ENCODE measurements around the gene ALAD.
"Not testable (repeated sequence)": the region's sequence is repeated elsewhere in the genome, so short reads cannot be mapped to it uniquely, and the experiment has no call there.

The ALAD gene

GRCh38 chr9:113401027-113401792 lies at the start of gene ALAD:
ALAD (minus strand) TSS chr9:113401284; CDS start chr9:113393559, 7,725 bp downstream.
- DNase-seq, result peak; percentile 96

GRCh38 chr9:113449376-113449775 lies 48.3 kb upstream of the ALAD start:
- no peak for DNase-seq

- DNase-seq, result peak; percentile 38
These were observed 45.2 kb upstream of the ALAD start for GRCh38 chr9:113446323-113446740.

- DNase-seq, result no peak
These were observed 43.7 kb upstream of the ALAD start for GRCh38 chr9:113444736-113445135.

GRCh38 chr9:113437716-113438115 lies 36.6 kb upstream of the ALAD start:
- DNase-seq, result not testable (repeated sequence)

- no peak for DNase-seq
These were observed 35.8 kb upstream of the ALAD start for GRCh38 chr9:113436728-113437515.

- DNase-seq, result no peak
These were observed 30.1 kb upstream of the ALAD start for GRCh38 chr9:113431191-113431590.

GRCh38 chr9:113428062-113428615 lies 27.1 kb upstream of the ALAD start:
- DNase-seq, result no peak

DNA sequence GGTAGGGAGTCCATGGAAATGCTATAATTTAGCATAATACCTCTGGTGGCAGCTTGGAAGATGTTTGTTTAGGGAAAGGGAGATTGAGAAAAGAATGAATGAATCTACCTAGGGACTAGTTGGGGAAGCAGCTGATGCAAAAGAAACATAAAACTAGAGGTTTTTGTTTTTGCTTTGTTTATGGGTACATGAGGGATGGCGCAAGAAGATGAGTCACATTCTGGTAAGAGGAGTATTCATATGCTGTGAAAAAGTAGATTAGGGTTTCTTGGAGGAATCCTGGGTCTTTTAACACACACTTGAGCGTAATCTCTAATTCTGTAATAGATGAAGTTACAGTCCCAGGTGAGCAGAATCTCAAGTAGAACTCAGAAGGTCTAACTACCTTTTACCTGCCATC lies 26.5 kb upstream of the ALAD start:
- DNase-seq, result no peak

GRCh38 chr9:113426701-113427100 lies 25.6 kb upstream of the ALAD start:
- DNase-seq, result no peak

DNA sequence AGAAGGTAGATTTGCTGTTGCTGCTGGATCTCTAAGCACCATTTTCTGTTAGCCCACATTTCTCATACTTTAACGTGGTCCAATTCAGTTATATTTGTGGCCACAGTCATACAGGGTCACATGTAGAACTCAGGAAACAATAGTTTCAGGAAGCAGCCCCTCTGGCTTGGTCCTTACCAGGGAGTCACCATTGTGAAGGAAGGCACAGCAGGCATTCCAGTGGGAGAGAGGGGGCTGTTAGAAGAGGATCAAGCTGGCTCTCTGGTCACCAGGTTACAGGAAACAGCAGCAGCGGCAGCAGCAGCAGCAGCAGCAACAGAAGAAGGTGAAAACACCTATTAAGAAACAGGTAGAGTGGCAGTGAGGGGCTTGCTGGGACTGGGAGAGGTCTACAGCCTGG lies 24.0 kb upstream of the ALAD start:
- peak; percentile 24 for DNase-seq

DNA sequence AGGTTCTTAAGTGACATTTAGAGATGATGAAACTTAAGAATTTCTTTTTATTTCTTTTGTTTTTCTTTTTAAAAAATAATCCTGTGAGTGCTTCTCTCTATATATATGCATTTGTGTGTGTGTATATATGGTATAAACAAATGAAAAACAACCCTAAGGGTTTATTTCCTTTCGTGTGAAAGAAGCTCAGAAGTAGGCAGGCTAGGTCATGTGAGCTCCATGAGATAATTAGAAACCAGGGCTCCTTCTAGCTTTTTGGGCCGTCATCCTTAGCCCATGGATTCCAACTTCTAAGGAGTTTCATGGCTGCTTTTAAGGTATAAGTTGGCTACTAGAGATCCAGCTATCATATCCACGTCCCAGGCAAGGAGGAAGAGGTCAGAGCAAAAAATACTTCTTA lies 20.6 kb upstream of the ALAD start:
- no peak for DNase-seq

- DNase-seq, result no peak
These were observed 16.3 kb upstream of the ALAD start for GRCh38 chr9:113417370-113417769.

DNA sequence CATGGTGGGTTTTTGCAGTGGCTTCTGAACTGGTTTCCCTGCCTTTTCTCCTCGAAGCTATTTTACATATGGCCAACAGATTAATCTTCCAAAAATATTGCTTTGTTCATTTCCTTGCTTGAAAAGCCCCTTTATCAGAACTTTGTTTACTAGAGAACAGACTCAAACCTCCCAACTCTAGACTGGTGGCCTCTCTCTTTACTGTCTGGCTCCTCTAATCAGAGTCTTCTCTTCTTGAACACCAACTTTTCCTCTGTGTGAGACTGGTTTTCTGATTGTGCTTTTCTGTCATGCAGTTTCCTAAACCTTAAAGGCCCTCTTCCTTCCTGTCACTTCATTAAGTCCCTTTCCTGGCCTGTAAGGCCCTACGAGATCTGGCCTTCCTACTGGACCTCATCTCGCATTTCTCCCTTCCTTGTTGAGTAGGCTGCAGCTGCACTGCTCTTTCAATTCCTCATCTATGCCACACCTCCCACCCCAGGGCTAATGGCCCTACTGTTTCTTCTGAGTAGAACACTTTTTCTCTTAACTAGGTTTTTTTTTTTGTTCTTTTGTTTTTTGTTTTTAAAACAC lies 15.2 kb upstream of the ALAD start:
- DNase-seq, result no peak

DNA sequence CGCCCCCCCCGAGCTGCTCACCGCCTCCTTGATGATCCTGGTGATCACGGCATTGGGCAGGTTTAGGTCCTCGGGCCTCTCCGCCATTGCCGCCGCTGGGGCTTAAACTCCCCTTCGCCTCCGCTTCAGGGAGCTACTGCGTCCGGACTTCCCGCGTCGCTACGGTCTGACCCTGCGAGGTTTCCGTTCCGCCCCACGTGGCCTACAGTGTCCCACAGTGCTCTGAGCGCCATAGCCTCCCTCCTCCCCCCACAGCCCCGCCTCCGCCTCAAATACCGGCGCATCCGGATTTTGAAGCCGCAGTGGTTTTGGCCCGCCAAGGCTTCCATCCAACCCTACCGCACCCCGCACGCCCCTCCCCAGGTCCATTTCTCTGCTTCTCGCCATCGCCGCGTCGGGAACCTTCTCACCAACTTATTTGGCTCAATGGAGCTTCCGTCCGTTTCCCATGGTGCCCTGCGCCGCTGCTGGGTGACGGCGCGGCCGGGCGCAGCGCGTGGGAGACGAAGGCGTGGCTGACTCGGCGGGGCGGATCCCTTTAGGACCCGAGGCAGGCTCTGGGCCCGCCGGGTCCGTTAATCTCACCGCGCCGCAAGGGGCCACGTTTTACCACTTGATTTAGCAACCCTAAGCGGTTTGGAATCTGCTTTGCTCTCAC lies 9.3 kb upstream of the ALAD start, which contains the start of the genes C9orf43 and POLE3:
Gene C9orf43 (plus strand): TSS at position 541 of the 658 bp plus-strand sequence. CDS start 2,747 bp downstream, outside the sequence.
Gene POLE3 (minus strand): TSS at position 469 of the 658 bp plus-strand sequence. CDS start 382 bp downstream, at position 87.
- DNase-seq, result peak; percentile 92

DNA sequence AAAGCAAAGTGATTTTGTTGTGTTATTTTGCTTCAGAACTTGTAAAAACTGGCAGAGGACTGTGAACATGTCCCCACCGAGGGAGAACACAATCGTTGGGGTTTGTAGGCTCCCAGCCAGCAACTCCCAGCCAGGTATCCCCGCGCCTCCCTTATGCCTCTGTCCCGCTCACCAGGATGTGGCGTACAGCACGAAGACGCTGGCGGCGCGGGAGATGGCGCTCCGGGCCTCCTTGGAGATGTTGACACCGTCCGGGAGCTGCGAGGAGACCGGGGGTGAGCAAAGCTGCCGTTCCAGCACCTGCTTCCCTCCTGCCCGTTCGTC lies 8.8 kb upstream of the ALAD start:
- no peak for DNase-seq

- DNase-seq, result no peak
These were observed 8.4 kb upstream of the ALAD start for GRCh38 chr9:113409481-113409880.

- peak; percentile 33 for DNase-seq
These were observed 5.9 kb upstream of the ALAD start for GRCh38 chr9:113406873-113407511.

- not testable (repeated sequence) for DNase-seq
These were observed 5.3 kb upstream of the ALAD start for GRCh38 chr9:113406353-113406752.

GRCh38 chr9:113403646-113404045 lies 2.6 kb upstream of the ALAD start:
- no peak for DNase-seq

DNA sequence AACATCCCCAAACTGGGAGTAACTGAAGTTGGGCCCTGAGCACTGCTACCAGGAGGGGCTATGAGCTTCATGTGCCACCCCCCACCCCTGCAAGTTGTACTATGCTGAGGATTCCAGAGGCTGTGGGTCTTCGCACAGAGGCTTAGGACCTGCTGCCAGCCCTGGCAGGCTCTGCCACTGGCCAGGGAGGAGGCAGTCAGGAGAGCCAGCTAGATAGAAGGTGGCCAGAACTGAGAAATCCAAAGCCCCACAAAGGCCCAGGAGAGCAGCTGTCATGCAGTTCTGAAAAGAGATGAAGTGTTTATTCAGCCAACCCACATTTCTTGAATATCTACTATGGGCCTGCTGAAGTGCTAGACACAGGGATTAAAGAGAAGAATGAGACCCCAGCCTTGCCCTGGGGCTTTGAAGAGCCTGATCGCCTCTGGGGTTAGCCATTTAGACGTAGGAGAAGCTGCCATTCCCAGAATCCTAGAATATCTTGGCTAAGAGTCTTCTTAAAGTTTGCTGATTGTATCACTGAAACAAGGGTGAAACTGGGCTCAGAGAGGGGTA lies 1.4 kb downstream of the ALAD start:
- DNase-seq, result no peak

- no peak for DNase-seq
These were observed 2.3 kb downstream of the ALAD start for GRCh38 chr9:113398796-113399195.

Measured in NCI-H146 (cell line).